Glutamatergic neuron (in vitro differentiated cells): ENCODE results near the gene SARDH. TPM values are rescaled to one million over a fixed set of nuclear protein-coding genes. Genes with fewer than 3 reads are reported as not detected.

Source experiments
- DNase-seq: peaks from one replicate; pipeline ENCODE4 v3.0.0; 2022
- H3K27ac Mint-ChIP-seq: one replicate; pipeline ENCODE4 v1.8.0; 2020; ENCODE audit warnings: mild to moderate bottlenecking, mixed read lengths, inconsistent platforms; ENCODE audit not compliant: unreplicated experiment
- H3K27me3 Mint-ChIP-seq: one replicate; pipeline ENCODE4 v1.8.0; 2020; ENCODE audit warnings: mild to moderate bottlenecking, moderate library complexity, mixed read lengths, inconsistent platforms; ENCODE audit not compliant: unreplicated experiment
- H3K36me3 Mint-ChIP-seq: one replicate; pipeline ENCODE4 v1.8.0; 2020; ENCODE audit warnings: mild to moderate bottlenecking, mixed read lengths, inconsistent platforms; ENCODE audit not compliant: unreplicated experiment
- H3K4me1 Mint-ChIP-seq: one replicate; pipeline ENCODE4 v1.8.0; 2020; ENCODE audit warnings: mild to moderate bottlenecking, low read depth, mixed read lengths, inconsistent platforms; ENCODE audit not compliant: unreplicated experiment
- H3K4me3 Mint-ChIP-seq: one replicate; pipeline ENCODE4 v1.8.0; 2020; ENCODE audit warnings: mild to moderate bottlenecking, mixed read lengths, inconsistent platforms; ENCODE audit not compliant: unreplicated experiment
- H3K9me3 Mint-ChIP-seq: one replicate; pipeline ENCODE4 v1.8.0; 2020; ENCODE audit warnings: mild to moderate bottlenecking, moderate library complexity, mixed read lengths, inconsistent platforms; ENCODE audit not compliant: unreplicated experiment
- CTCF ChIP-seq: fragments of 200-600 bp; sonication (generic); IDR thresholded peaks from one replicate; pipeline ENCODE4 v1.5.0; 2021; ENCODE audit not compliant: partially characterized antibody, unreplicated experiment
- total RNA-seq: library from RNA; stranded (reverse); fragmentation: NEBNext Ultra II Directional; extraction: Animal tissue kit (Norgen Biotek cat#: 25700); gene quantifications from one replicate; pipeline ENCODE4 v1.2.1, GENCODE V29; 2021; ENCODE audit not compliant: unreplicated experiment

Gene SARDH
- total RNA-seq, 1 donor from 2014 or later, result 2.0 TPM

- H3K27ac Mint-ChIP-seq, result peak overlapping the region; percentile 52
- H3K9me3 Mint-ChIP-seq, result peaks cover 28% of the 10 kb centered on the region
- peaks cover 4% of the 10 kb centered on the region for H3K4me1 Mint-ChIP-seq
- H3K4me3 Mint-ChIP-seq, result no peak overlapping the region
- H3K27me3 Mint-ChIP-seq, result peaks cover 13% of the 10 kb centered on the region
- no peak for DNase-seq
- peaks cover 12% of the 10 kb centered on the region for H3K36me3 Mint-ChIP-seq
- TF ChIP-seq CTCF, result no peak
Measured at GRCh38 chr9:133772581-133772980, 34.4 kb upstream of the SARDH start.

DNA sequence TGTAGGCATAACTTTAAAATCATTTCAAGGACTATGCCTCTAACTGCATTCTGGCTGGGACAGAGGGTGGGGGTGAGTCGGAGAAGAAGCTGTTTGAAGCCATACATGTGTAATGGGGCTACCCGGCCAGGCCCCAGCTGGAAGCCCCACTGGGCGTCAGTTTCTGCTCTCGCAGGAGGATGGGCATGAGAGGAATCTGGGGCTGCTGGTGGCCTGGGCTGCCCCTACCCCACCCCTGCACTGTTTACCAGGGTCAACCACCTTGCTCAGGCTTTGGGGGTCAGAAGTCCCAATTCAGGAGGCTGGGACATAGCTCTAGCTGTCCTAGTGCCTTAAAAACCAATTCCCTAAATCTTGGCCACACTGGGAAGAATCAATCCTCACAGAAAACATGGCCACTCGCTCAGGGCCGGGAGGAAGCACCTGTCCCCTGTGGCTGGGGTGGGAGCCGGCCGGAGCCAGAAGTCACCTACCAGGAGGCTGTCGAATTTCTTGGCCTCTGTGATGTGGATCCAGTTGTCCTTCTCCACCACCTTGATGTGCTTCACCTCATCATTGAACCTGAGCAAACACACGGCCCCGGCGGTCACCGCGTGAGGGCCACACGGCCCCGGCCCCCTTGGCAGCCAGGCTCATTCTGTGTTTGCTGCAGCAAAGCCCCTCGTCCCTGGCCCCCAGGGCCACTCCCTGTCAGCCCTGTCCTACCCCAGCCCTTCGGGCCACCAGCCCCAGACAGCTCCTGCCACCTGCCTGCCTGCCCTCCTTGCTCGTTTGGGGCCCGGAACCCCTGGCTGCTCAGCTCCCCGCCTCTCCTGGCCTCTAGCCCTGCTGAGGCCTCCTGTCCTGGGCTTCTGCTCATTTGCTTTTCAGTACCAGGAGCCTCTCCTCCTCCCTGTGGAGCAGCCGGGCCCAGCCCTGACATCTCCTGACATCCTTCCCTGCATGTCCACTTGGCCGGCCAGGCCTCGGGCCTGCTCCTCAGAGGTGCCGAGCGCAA, 33.6 kb upstream of the SARDH start:
- Mint-ChIP-seq H3K27me3 (peaks cover 16% of the 10 kb centered on the region), H3K27ac (peak overlapping the region; percentile 52), H3K4me3 (no peak overlapping the region), H3K4me1 (peaks cover 4% of the 10 kb centered on the region), H3K36me3 (peaks cover 20% of the 10 kb centered on the region), H3K9me3 (peaks cover 34% of the 10 kb centered on the region)
- no peak for TF ChIP-seq CTCF
- DNase-seq, result peak; percentile 19

GRCh38 chr9:133770076-133770777, 32.1 kb upstream of the SARDH start:
- H3K36me3 Mint-ChIP-seq, result peaks cover 33% of the 10 kb centered on the region
- no peak for TF ChIP-seq CTCF
- peak overlapping the region; percentile 78 for H3K27ac Mint-ChIP-seq
- peaks cover 31% of the 10 kb centered on the region for H3K9me3 Mint-ChIP-seq
- no peak overlapping the region for H3K4me3 Mint-ChIP-seq
- peaks cover 4% of the 10 kb centered on the region for H3K4me1 Mint-ChIP-seq
- peaks cover 15% of the 10 kb centered on the region for H3K27me3 Mint-ChIP-seq
- peak; percentile 20 for DNase-seq

- H3K4me1 Mint-ChIP-seq, result peaks cover 4% of the 10 kb centered on the region
- H3K4me3 Mint-ChIP-seq, result no peak overlapping the region
- peaks cover 36% of the 10 kb centered on the region for H3K36me3 Mint-ChIP-seq
- peaks cover 26% of the 10 kb centered on the region for H3K9me3 Mint-ChIP-seq
- no peak for TF ChIP-seq CTCF
- DNase-seq, result peak; percentile 14
- no peak overlapping the region for H3K27ac Mint-ChIP-seq
- H3K27me3 Mint-ChIP-seq, result peaks cover 15% of the 10 kb centered on the region
Measured at GRCh38 chr9:133769511-133770075, 31.4 kb upstream of the SARDH start.
